Neural cell (in vitro differentiated cells): Measurements from ENCODE around the gene PRRC2B. TPM values are rescaled to one million over a fixed set of nuclear protein-coding genes. Genes with fewer than 3 reads are reported as not detected.

Experiments
- H2AFZ ChIP-seq: fragments of 200-600, 300-800 bp; sonication (generic), shearing (Covaris generic); 2 replicates; pipeline ENCODE4 v1.6.0; 2014; ENCODE audit warnings: low read depth, mild to moderate bottlenecking, antibody characterized with exemption, low read length, moderate library complexity
- H3F3A ChIP-seq: fragments of 200-600 bp; shearing (Covaris generic); 2 replicates; pipeline ENCODE4 v1.6.1; 2016; ENCODE audit warnings: mild to moderate bottlenecking, moderate library complexity, mixed read lengths, antibody characterized with exemption, low read length; ENCODE audit not compliant: insufficient read depth, poor library complexity, severe bottlenecking
- H3K27ac ChIP-seq: fragments of 200-600, 300-800 bp; sonication (generic), shearing (Covaris generic); 2 replicates; pipeline ENCODE4 v1.5.1; 2014; ENCODE audit warnings: mild to moderate bottlenecking, low read length, moderate library complexity
- H3K27me3 ChIP-seq: fragments of 300-800, 200-600 bp; sonication (generic), shearing (Covaris generic); 2 replicates; pipeline ENCODE4 v1.6.0; 2014; ENCODE audit warnings: mild to moderate bottlenecking, low read depth, low read length, moderate library complexity; ENCODE audit not compliant: insufficient read depth
- H3K36me3 ChIP-seq: fragments of 300-800, 200-600 bp; sonication (generic), shearing (Covaris generic); 2 replicates; pipeline ENCODE4 v1.5.1; 2014; ENCODE audit warnings: mild to moderate bottlenecking, antibody characterized with exemption, low read length, moderate library complexity; ENCODE audit not compliant: insufficient read depth
- H3K4me2 ChIP-seq: fragments of 300-800, 200-600 bp; sonication (generic), shearing (Covaris generic); 2 replicates; pipeline ENCODE4 v1.6.0; 2014; ENCODE audit warnings: mild to moderate bottlenecking, low read length
- H3K4me3 ChIP-seq: fragments of 300-800, 200-600 bp; sonication (generic), shearing (Covaris generic); 2 replicates; pipeline ENCODE4 v1.5.1; 2014; ENCODE audit warnings: mild to moderate bottlenecking, low read length, moderate library complexity
- H3K79me2 ChIP-seq: fragments of 200-600 bp; shearing (Covaris generic); replicated peaks from 2 replicates; pipeline ENCODE4 v1.6.0; 2014; ENCODE audit warnings: mild to moderate bottlenecking, low read length, moderate library complexity; ENCODE audit not compliant: insufficient read depth
- H3K9ac ChIP-seq: fragments of 300-800, 200-600 bp; sonication (generic), shearing (Covaris generic); 2 replicates; pipeline ENCODE4 v1.6.1; 2016; ENCODE audit warnings: mild to moderate bottlenecking, low read length, mixed read lengths
- H3K9me2 ChIP-seq: fragments of 200-600 bp; shearing (Covaris generic); 2 replicates; pipeline ENCODE4 v1.6.1; 2016; ENCODE audit warnings: mild to moderate bottlenecking, low read length, mixed read lengths; ENCODE audit not compliant: insufficient read depth
- H3K9me3 ChIP-seq: fragments of 200-600, 300-800 bp; sonication (generic), shearing (Covaris generic); 2 replicates; pipeline ENCODE4 v1.6.1; 2016; ENCODE audit warnings: mild to moderate bottlenecking, mixed run types, low read length, moderate library complexity, mixed read lengths
- H4K20me1 ChIP-seq: fragments of 200-600 bp; shearing (Covaris generic); 2 replicates; pipeline ENCODE4 v1.6.1; 2016; ENCODE audit warnings: mild to moderate bottlenecking, mixed run types; ENCODE audit not compliant: insufficient read depth
- CTCF ChIP-seq: fragments of 450-650 bp; IDR thresholded peaks from 2 replicates; pipeline ENCODE4 v1.5.1; 2014; ENCODE audit warnings: antibody characterized with exemption, mild to moderate bottlenecking, moderate library complexity; ENCODE audit not compliant: poor library complexity, severe bottlenecking
- EP300 ChIP-seq: fragments of 450-650 bp; conservative IDR thresholded peaks from 2 replicates; pipeline ENCODE4 v1.6.1; 2014; ENCODE audit warnings: antibody characterized with exemption, mild to moderate bottlenecking, moderate library complexity; ENCODE audit not compliant: poor library complexity, severe bottlenecking
- EZH2 ChIP-seq: fragments of 200-600, 300-800 bp; shearing (Covaris generic), sonication (generic); IDR thresholded peaks from 2 replicates; pipeline ENCODE4 v1.6.1; 2014; ENCODE audit warnings: antibody characterized with exemption, low read length, borderline replicate concordance, mild to moderate bottlenecking; ENCODE audit not compliant: insufficient read depth, poor library complexity, severe bottlenecking
- MXI1 ChIP-seq: fragments of 450-650 bp; conservative IDR thresholded peaks from 2 replicates; pipeline ENCODE4 v1.6.1; 2014; ENCODE audit warnings: antibody characterized with exemption, mild to moderate bottlenecking; ENCODE audit not compliant: poor library complexity, severe bottlenecking
- RAD21 ChIP-seq: fragments of 450-650 bp; conservative IDR thresholded peaks from 2 replicates; pipeline ENCODE4 v1.6.1; 2014; ENCODE audit warnings: antibody characterized with exemption, mild to moderate bottlenecking, moderate library complexity
- REST ChIP-seq: IDR thresholded peaks from 2 replicates; pipeline ENCODE4 v1.6.1; 2012; ENCODE audit warnings: borderline replicate concordance
- SMC3 ChIP-seq: fragments of 450-650 bp; conservative IDR thresholded peaks from 2 replicates; pipeline ENCODE4 v1.6.1; 2014; ENCODE audit warnings: antibody characterized with exemption, mild to moderate bottlenecking, moderate library complexity; ENCODE audit not compliant: poor library complexity
- TAF1 ChIP-seq: IDR thresholded peaks from 2 replicates; pipeline ENCODE4 v1.6.1; 2012; ENCODE audit warnings: low read depth
- polyA plus RNA-seq: library from polyadenylated mRNA; depleted of rRNA; stranded (reverse); fragments of >200 nt; gene quantifications from 2 replicates; pipeline ENCODE4 v1.2.3, GENCODE V29; 2014

PRRC2B gene
- polyA plus RNA-seq, 1 donor from 2014 or later: 89.5 TPM

- Histone ChIP-seq H3K4me3 (no peak overlapping the region), H3K9me2 (no peaks in the 10 kb centered on the region), H3K27ac (no peak overlapping the region), H3K4me2 (no peak overlapping the region), H4K20me1 (no peaks in the 10 kb centered on the region), H3K36me3 (no peaks in the 10 kb centered on the region), H3K79me2 (no peaks in the 10 kb centered on the region), H3K9me3 (no peaks in the 10 kb centered on the region), H3K9ac (no peak overlapping the region), H3K27me3 (no peaks in the 10 kb centered on the region), H2AFZ (no peak overlapping the region), H3F3A (no peaks in the 10 kb centered on the region)
- TF ChIP-seq RAD21 (no peak), MXI1 (no peak), EP300 (no peak), REST (no peak), EZH2 (no peak), SMC3 (no peak)
These were observed 28.3 kb upstream of the PRRC2B start for GRCh38 chr9:131365546-131365945.

GRCh38 chr9:131366761-131367401, 27.0 kb upstream of the PRRC2B start:
- H3K9ac ChIP-seq: no peak overlapping the region
- no peak overlapping the region for H2AFZ ChIP-seq

More at GRCh38 chr9:131366761-131367401, 27.0 kb upstream of the PRRC2B start:
- H3K9me3 ChIP-seq: no peaks in the 10 kb centered on the region
- no peak overlapping the region for H3K4me3 ChIP-seq
- TF ChIP-seq REST (no peak), SMC3 (peak; percentile 66), TAF1 (no peak), CTCF (peak; percentile 59), RAD21 (peak; percentile 63)
- H3F3A ChIP-seq: no peaks in the 10 kb centered on the region
- no peaks in the 10 kb centered on the region for H3K9me2 ChIP-seq
- no peaks in the 10 kb centered on the region for H4K20me1 ChIP-seq
- H3K27ac ChIP-seq: no peak overlapping the region
- H3K4me2 ChIP-seq: no peak overlapping the region
- H3K27me3 ChIP-seq: no peaks in the 10 kb centered on the region
- no peaks in the 10 kb centered on the region for H3K36me3 ChIP-seq
- no peaks in the 10 kb centered on the region for H3K79me2 ChIP-seq
